H1 (cell line): ENCODE measurements around the gene PAX3. TPM values are rescaled to one million over a fixed set of nuclear protein-coding genes. Genes with fewer than 3 reads are reported as not detected.
A peak's percentile ranks its signal among the peaks of the same experiment; 100 is the strongest.

ENCODE experiments used
- BACH1 ChIP-seq: IDR thresholded peaks from 2 replicates; pipeline ENCODE4 v1.6.1; 2012; ENCODE audit warnings: low read length, improper control_type of control experiment
- CHD7 ChIP-seq: fragments of 300-600 bp; sonication (generic); IDR thresholded peaks from 2 replicates; pipeline ENCODE4 v1.7.1; 2012; ENCODE audit warnings: low read length, moderate library complexity, mild to moderate bottlenecking, inconsistent platforms; ENCODE audit not compliant: insufficient replicate concordance
- CTCF ChIP-seq, 3 experiments: IDR thresholded peaks; 1 replicate in 2 of 3; 2 replicates in 1 of 3; pipeline versions ENCODE4 v1.5.1 to v1.6.1; 2011; ENCODE audit warnings: low read length in 3 of 3, mild to moderate bottlenecking in 3 of 3, inconsistent platforms in 2 of 3, low read depth in 1 of 3, moderate library complexity in 1 of 3; ENCODE audit not compliant: insufficient read depth in 1 of 3; ENCODE audit errors: control extremely low read depth in 1 of 3
- JUND ChIP-seq: IDR thresholded peaks from 2 replicates; pipeline ENCODE4 v1.6.1; 2011; ENCODE audit warnings: mild to moderate bottlenecking, improper control_type of control experiment, low read length
- MAFK ChIP-seq: IDR thresholded peaks from 2 replicates; pipeline ENCODE4 v1.6.1; 2012; ENCODE audit warnings: low read depth, mild to moderate bottlenecking, improper control_type of control experiment, low read length
- NRF1 ChIP-seq: IDR thresholded peaks from 2 replicates; pipeline ENCODE4 v1.6.1; 2011; ENCODE audit warnings: mild to moderate bottlenecking, low read depth, low read length, improper control_type of control experiment
- RAD21 ChIP-seq, 2 experiments: IDR thresholded peaks in 1 of 2; conservative IDR thresholded peaks in 1 of 2; 2 replicates each; pipeline ENCODE4 v1.6.1; 2011; ENCODE audit warnings: low read depth in 2 of 2, low read length in 2 of 2, improper control_type of control experiment in 1 of 2, inconsistent platforms in 1 of 2, mild to moderate bottlenecking in 1 of 2, moderate library complexity in 1 of 2
- TEAD4 ChIP-seq: IDR thresholded peaks from 2 replicates; pipeline ENCODE4 v1.6.1; 2012; ENCODE audit warnings: low read depth, low read length, inconsistent platforms, mixed read lengths
- polyA plus RNA-seq, 7 experiments: library from polyadenylated mRNA; depleted of rRNA in 3 of 7; stranded (reverse) in 5 of 7; unstranded in 2 of 7; fragments of >200 nt in 5 of 7; fragments of 200-250 nt in 2 of 7; gene quantifications; 1 replicate in 5 of 7; 2 replicates in 1 of 7; 4 replicates in 1 of 7; pipeline versions ENCODE4 v1.2.1 to v1.2.3, GENCODE V29; 2011 to 2013; ENCODE audit warnings: missing spikeins in 2 of 7, mixed read lengths in 2 of 7
- total RNA-seq: library from RNA; stranded (reverse); fragmentation: NEBNext Ultra II Directional; extraction: Animal tissue kit (Norgen Biotek cat#: 25700); gene quantifications from 2 replicates; pipeline ENCODE4 v1.2.1, GENCODE V29; 2021

The PAX3 gene
- total and polyA plus RNA-seq, 2 of the 8 experiments (the other 6 are each of a cell fraction or from before 2014, with no cell fraction given): 0.33 TPM; not detected in 1

GRCh38 chr2:222336442-222336841 is 37.6 kb upstream of the PAX3 start (continued):
- TF ChIP-seq CHD7: no peak
- no peak for TF ChIP-seq NRF1
- TF ChIP-seq RAD21 (IDR thresholded peaks at IDR 0.05 in 1 of 2, conservative IDR thresholded peaks at IDR 0.05 in 1 of 2; ENCODE audit: low read depth in 2 of 2, low read length in 2 of 2): peak; percentile 42 to 56
- no peak for TF ChIP-seq JUND
- no peak for TF ChIP-seq BACH1
- TF ChIP-seq TEAD4: no peak
- TF ChIP-seq CTCF (IDR thresholded peaks at IDR 0.05; ENCODE audit: control extremely low read depth in 1 of 3, insufficient read depth in 1 of 3, low read depth in 1 of 3, low read length in 3 of 3): peak in 1 of 3 experiments; percentile 12; a peak in 1 of 4 replicates
- TF ChIP-seq MAFK: no peak
